Measurements from ENCODE around the gene G3BP2. TPM values are rescaled to one million over a fixed set of nuclear protein-coding genes. Genes with fewer than 3 reads are reported as not detected.

G3BP2 gene
- total and polyA plus RNA-seq, 2 donors (not counting 1 experiment from before 2014, with no cell fraction given), result 33.0 to 154 TPM

- POLR2A ChIA-PET, result interaction anchor here (0.7 to 0.8 kb wide), 5 partner anchors 15 to 1420 kb away, joined by 3 to 6 read pairs (median 3); partner anchors contain the start of genes CCNI, RCHY1 and THAP6
- no peaks in the 10 kb centered on the region for H3K9me3 ChIP-seq (ENCODE audit: control extremely low read depth in 1 of 3, control insufficient read depth in 2 of 3, insufficient read depth in 1 of 3, low read length in 2 of 3)
- peaks cover 24% of the 10 kb centered on the region for H3K79me2 ChIP-seq (ENCODE audit: control insufficient read depth, insufficient read depth, low read length)
- Mint-ChIP-seq H3K4me1 (peaks cover 32% of the 10 kb centered on the region), H3K27me3 (no peaks in the 10 kb centered on the region), H3K9me3 (ENCODE audit: insufficient read depth) (no peaks in the 10 kb centered on the region), H3K27ac (peak overlapping the region; percentile 83), H3K4me3 (peak overlapping the region; percentile 62)
- H3K36me3 ChIP-seq (replicated peaks in 1 of 2; ENCODE audit: control extremely low read depth in 1 of 2, control insufficient read depth in 1 of 2, extremely low read depth in 1 of 2, insufficient read depth in 2 of 2, low read length in 1 of 2), result peaks cover 19 to 87% of the 10 kb centered on the region in 2 experiments
- H3K4me3 ChIP-seq (ENCODE audit: control extremely low read depth in 1 of 5, extremely low read depth in 1 of 5, insufficient read depth in 1 of 5, low read depth in 2 of 5, low read length in 4 of 5), result no peak overlapping the region
- no peaks in the 10 kb centered on the region for H3K27me3 ChIP-seq (replicated peaks in 1 of 4; ENCODE audit: control extremely low read depth in 1 of 4, control insufficient read depth in 3 of 4, insufficient read depth in 4 of 4, low read length in 3 of 4)
- intact Hi-C loops (cut with micrococcal nuclease), result loop anchor here (1.0 to 2.0 kb wide), 4 partner anchors 18 to 69 kb away; partner anchors contain the start of genes CDKL2, G3BP2 and USO1
- no peak for DNase-seq
- peaks cover 19% of the 10 kb centered on the region for H4K20me1 ChIP-seq (ENCODE audit: control insufficient read depth, insufficient read depth, low read length, poor library complexity, severe bottlenecking)
- no peak overlapping the region for H3K27ac ChIP-seq (ENCODE audit: low read length in 2 of 2)
- H3K4me2 ChIP-seq (replicated peaks; ENCODE audit: low read depth, low read length, poor library complexity, severe bottlenecking), result no peak overlapping the region
- no peaks in the 10 kb centered on the region for H3K4me1 ChIP-seq (ENCODE audit: control insufficient read depth in 2 of 2, insufficient read depth in 2 of 2, low read length in 2 of 2)
- WGBS (ENCODE audit: insufficient coverage), result 73% methylated on average over 1 of the region's 2 CpGs
- peak; percentile 92 for ATAC-seq (ENCODE audit: low read depth)
- TF ChIP-seq CTCF (IDR thresholded peaks at IDR 0.05), result no peak
- no peak for TF ChIP-seq EZH2 (IDR thresholded peaks at IDR 0.05; ENCODE audit: borderline replicate concordance, insufficient read depth, low read depth, low read length, poor library complexity, severe bottlenecking)
- H3K9ac ChIP-seq (ENCODE audit: low read length), result no peak overlapping the region
- CTCF ChIA-PET, result interaction anchor here (0.7 to 4.8 kb wide), 5 partner anchors 15 to 68 kb away, joined by 3 to 27 read pairs (median 4); partner anchors contain the start of gene USO1
- H2AFZ ChIP-seq (ENCODE audit: insufficient read depth, low read depth, low read length, poor library complexity, severe bottlenecking), result no peak overlapping the region
Measured at GRCh38 chr4:75655562-75655961, 17.6 kb downstream of the G3BP2 start.

- H3K4me1 ChIP-seq (ENCODE audit: control insufficient read depth in 2 of 2, insufficient read depth in 2 of 2, low read length in 2 of 2), result no peaks in the 10 kb centered on the region
- intact Hi-C loops (cut with micrococcal nuclease), result loop anchor here (1.0 to 2.0 kb wide), 4 partner anchors 18 to 69 kb away; partner anchors contain the start of genes CDKL2, G3BP2 and USO1
- WGBS (ENCODE audit: insufficient coverage), result no CpG with 5 or more reads among the region's 1 CpG
- peak overlapping the region in 1 of 2 donors; percentile 19 for H3K27ac ChIP-seq (ENCODE audit: low read length in 2 of 2)
- H3K9ac ChIP-seq (ENCODE audit: low read length), result no peak overlapping the region
- H3K27me3 ChIP-seq (replicated peaks in 1 of 4; ENCODE audit: control extremely low read depth in 1 of 4, control insufficient read depth in 3 of 4, insufficient read depth in 4 of 4, low read length in 3 of 4), result no peaks in the 10 kb centered on the region
- Mint-ChIP-seq H3K9me3 (ENCODE audit: insufficient read depth) (no peaks in the 10 kb centered on the region), H3K4me3 (peak overlapping the region; percentile 40), H3K4me1 (peaks cover 32% of the 10 kb centered on the region), H3K27ac (peak overlapping the region; percentile 82), H3K27me3 (no peaks in the 10 kb centered on the region)
- POLR2A ChIA-PET, result interaction anchor here (0.6 to 1.1 kb wide), 4 partner anchors 14 to 140 kb away, joined by 3 to 6 read pairs (median 4); partner anchors contain the start of genes RCHY1, THAP6 and USO1
- H3K4me3 ChIP-seq (ENCODE audit: control extremely low read depth in 1 of 5, extremely low read depth in 1 of 5, insufficient read depth in 1 of 5, low read depth in 2 of 5, low read length in 4 of 5), result no peak overlapping the region
- DNase-seq (no peak), ATAC-seq (ENCODE audit: low read depth) (no peak)
- H3K79me2 ChIP-seq (ENCODE audit: control insufficient read depth, insufficient read depth, low read length), result peaks cover 17% of the 10 kb centered on the region
- H4K20me1 ChIP-seq (ENCODE audit: control insufficient read depth, insufficient read depth, low read length, poor library complexity, severe bottlenecking), result peaks cover 16% of the 10 kb centered on the region
- CTCF ChIA-PET, result interaction anchor here (1.0 to 4.8 kb wide), 3 partner anchors 17 to 69 kb away, joined by 4 to 27 read pairs (median 20); partner anchors contain the start of gene USO1
- H3K4me2 ChIP-seq (replicated peaks; ENCODE audit: low read depth, low read length, poor library complexity, severe bottlenecking), result no peak overlapping the region
- no peaks in the 10 kb centered on the region for H3K9me3 ChIP-seq (ENCODE audit: control extremely low read depth in 1 of 3, control insufficient read depth in 2 of 3, insufficient read depth in 1 of 3, low read length in 2 of 3)
- H2AFZ ChIP-seq (ENCODE audit: insufficient read depth, low read depth, low read length, poor library complexity, severe bottlenecking), result no peak overlapping the region
- TF ChIP-seq CTCF (IDR thresholded peaks at IDR 0.05), result no peak
- peaks cover 21 to 84% of the 10 kb centered on the region in 2 experiments for H3K36me3 ChIP-seq (replicated peaks in 1 of 2; ENCODE audit: control extremely low read depth in 1 of 2, control insufficient read depth in 1 of 2, extremely low read depth in 1 of 2, insufficient read depth in 2 of 2, low read length in 1 of 2)
Measured at GRCh38 chr4:75654905-75655304, 18.3 kb downstream of the G3BP2 start.

Data from B cell (primary cell).